ENCODE results near the gene EIF1AY.

GRCh38 chrY:20576506-20576905 is 930 bp downstream of the EIF1AY start:
- TF ChIP-seq CTCF (IDR thresholded peaks at IDR 0.05) (peak in 1 of 4 experiments; percentile 27), POLR2A (IDR thresholded peaks at IDR 0.05) (no peak), POLR2AphosphoS5 (IDR thresholded peaks at IDR 0.05) (no peak), EP300 (IDR thresholded peaks at IDR 0.05) (no peak)
